Measurements from ENCODE around the gene ELMO1. TPM values are rescaled to one million over a fixed set of nuclear protein-coding genes. Genes with fewer than 3 reads are reported as not detected.

The ELMO1 gene
- total and polyA plus RNA-seq, 10 of the 15 experiments (the other 5 are each of a cell fraction or from before 2014, with no cell fraction given), result 22.6 to 85.9 (median 56.6) TPM

- no peak overlapping the region for H3K9ac ChIP-seq (ENCODE audit: control insufficient read depth, insufficient read depth, low read length)
- CTCF ChIA-PET, result no interaction called here
- DNase-seq (ENCODE audit: low read depth, low spot score) (no peak), ATAC-seq (no peak), FAIRE-seq (no peak)
- no peak overlapping the region for H3K4me2 ChIP-seq (ENCODE audit: control insufficient read depth, insufficient read depth)
- intact Hi-C loops (cut with micrococcal nuclease; ENCODE audit: unreplicated experiment) (no loop called here), in situ Hi-C loops (cut with MboI) (no loop called here)
- SMC1A ChIA-PET (ENCODE audit: uncharacterized antibody, unreplicated experiment), result no interaction called here
- H3K79me2 ChIP-seq (ENCODE audit: control insufficient read depth, insufficient read depth, low read length), result no peaks in the 10 kb centered on the region; the same call in 1 of the 2 replicates
- H3K36me3 ChIP-seq (ENCODE audit: control insufficient read depth in 2 of 2, insufficient read depth in 2 of 2, low read length in 1 of 2), result peaks cover 0 to 11% of the 10 kb centered on the region in 2 experiments; a peak in 3 of 4 replicates
- 100% methylated on average over 3 of the region's 3 CpGs for WGBS (ENCODE audit: insufficient coverage, insufficient replicate concordance, low lambda C conversion rate, missing lambda C conversion rate)
- no peak overlapping the region for H3K27ac ChIP-seq (ENCODE audit: control insufficient read depth, insufficient read depth)
- TF ChIP-seq, protein P1, sequence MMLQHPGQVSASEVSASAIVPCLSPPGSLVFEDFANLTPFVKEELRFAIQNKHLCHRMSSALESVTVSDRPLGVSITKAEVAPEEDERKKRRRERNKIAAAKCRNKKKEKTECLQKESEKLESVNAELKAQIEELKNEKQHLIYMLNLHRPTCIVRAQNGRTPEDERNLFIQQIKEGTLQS (IDR thresholded peaks at IDR 0.05; ENCODE audit: borderline replicate concordance, extremely low read depth, low read depth, low read length), result no peak
- TF ChIP-seq SMAD1 (IDR thresholded peaks at IDR 0.05; ENCODE audit: low read depth, partially characterized antibody), result no peak
- no peak for TF ChIP-seq TARDBP (IDR thresholded peaks at IDR 0.05; ENCODE audit: borderline replicate concordance)
- TF ChIP-seq REST (IDR thresholded peaks at IDR 0.05; ENCODE audit: low read depth, low read length), result no peak
- no peaks in the 10 kb centered on the region for H3K27me3 ChIP-seq (replicated peaks in 1 of 2; ENCODE audit: control insufficient read depth in 2 of 2, insufficient read depth in 2 of 2, low read length in 1 of 2)
- RAD21 ChIA-PET (ENCODE audit: unreplicated experiment), result interaction anchor here (2.0 kb wide), 1 partner anchor 278 kb away, joined by 6 read pairs; no protein-coding TSS in a partner anchor
- no peaks in the 10 kb centered on the region for H3K4me1 ChIP-seq (ENCODE audit: control insufficient read depth, insufficient read depth, low read length)
- no peaks in the 10 kb centered on the region for H3K9me3 ChIP-seq (replicated peaks; ENCODE audit: control insufficient read depth, insufficient read depth, low read length)
- no peaks in the 10 kb centered on the region for H4K20me1 ChIP-seq (ENCODE audit: control insufficient read depth, insufficient read depth)
- no TSS peak for BruUV-seq (replicated peaks)
- no peak overlapping the region for H3K4me3 ChIP-seq
- H2AFZ ChIP-seq (ENCODE audit: control insufficient read depth, low read depth, low read length), result no peak overlapping the region
- POLR2A ChIA-PET, result no interaction called here
Measured at GRCh38 chr7:36904101-36904500, 544.6 kb downstream of the ELMO1 start.

Data from GM12878 (cell line).